D721Med (cell line): ENCODE data around the gene BARX2.

Experiments
- DNase-seq: peaks from one replicate; pipeline ENCODE4 v3.0.0; 2011; ENCODE audit warnings: low spot score; ENCODE audit not compliant: insufficient read length
- FAIRE-seq: peaks from 2 replicates; lab custom pipeline; 2011; peaks lifted over from hg19 to GRCh38; lab: Jason Lieb, UNC
- TF ChIP-seq, protein P1 (sequence below): IDR thresholded peaks from 2 replicates; pipeline ENCODE4 v1.5.1; 2012; ENCODE audit warnings: mild to moderate bottlenecking, control low read depth; ENCODE audit not compliant: insufficient read depth; ENCODE audit errors: missing control alignments

Gene BARX2

DNA sequence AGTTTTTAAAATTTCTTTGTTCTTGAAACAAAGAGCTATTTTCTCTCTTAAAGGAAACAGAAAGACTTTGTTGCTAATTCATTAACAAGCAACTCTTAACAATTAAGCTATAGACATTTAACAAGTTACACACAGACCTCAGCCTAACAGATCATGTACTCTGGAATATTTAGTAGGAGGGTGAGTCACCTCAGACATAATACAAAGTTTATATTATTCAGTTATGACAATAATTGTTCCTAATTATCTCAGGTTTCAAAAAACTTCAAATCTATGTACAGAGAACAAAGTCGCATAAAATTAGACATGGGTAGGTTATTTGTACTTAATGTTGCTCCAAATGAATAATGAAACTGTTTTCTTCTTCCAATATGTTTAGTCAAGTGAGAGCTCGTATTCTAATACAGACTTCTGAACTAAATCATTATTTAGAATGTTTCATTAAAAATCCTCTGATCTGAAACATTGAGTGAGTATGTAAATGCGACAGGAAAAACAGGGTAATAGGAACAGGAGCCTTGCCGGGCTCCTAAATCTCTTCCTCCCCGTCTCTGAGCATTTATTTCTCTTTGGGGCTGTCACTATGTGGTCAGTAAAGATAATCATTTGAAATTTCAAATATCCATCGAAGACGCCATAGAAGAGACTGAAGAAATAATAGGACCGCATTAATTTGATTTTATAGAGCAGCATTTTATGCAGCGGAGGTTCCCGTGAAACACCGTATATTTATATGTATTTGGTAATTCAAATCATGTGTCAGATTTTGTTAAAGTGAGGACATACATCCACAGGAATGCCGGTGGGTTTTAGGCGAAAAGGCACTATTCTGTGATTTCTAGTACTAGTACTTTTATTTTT is 8.7 kb upstream of the BARX2 start:
- FAIRE-seq (no peak), DNase-seq (no peak)
- TF ChIP-seq, protein P1, sequence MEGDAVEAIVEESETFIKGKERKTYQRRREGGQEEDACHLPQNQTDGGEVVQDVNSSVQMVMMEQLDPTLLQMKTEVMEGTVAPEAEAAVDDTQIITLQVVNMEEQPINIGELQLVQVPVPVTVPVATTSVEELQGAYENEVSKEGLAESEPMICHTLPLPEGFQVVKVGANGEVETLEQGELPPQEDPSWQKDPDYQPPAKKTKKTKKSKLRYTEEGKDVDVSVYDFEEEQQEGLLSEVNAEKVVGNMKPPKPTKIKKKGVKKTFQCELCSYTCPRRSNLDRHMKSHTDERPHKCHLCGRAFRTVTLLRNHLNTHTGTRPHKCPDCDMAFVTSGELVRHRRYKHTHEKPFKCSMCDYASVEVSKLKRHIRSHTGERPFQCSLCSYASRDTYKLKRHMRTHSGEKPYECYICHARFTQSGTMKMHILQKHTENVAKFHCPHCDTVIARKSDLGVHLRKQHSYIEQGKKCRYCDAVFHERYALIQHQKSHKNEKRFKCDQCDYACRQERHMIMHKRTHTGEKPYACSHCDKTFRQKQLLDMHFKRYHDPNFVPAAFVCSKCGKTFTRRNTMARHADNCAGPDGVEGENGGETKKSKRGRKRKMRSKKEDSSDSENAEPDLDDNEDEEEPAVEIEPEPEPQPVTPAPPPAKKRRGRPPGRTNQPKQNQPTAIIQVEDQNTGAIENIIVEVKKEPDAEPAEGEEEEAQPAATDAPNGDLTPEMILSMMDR, result no peak

DNA sequence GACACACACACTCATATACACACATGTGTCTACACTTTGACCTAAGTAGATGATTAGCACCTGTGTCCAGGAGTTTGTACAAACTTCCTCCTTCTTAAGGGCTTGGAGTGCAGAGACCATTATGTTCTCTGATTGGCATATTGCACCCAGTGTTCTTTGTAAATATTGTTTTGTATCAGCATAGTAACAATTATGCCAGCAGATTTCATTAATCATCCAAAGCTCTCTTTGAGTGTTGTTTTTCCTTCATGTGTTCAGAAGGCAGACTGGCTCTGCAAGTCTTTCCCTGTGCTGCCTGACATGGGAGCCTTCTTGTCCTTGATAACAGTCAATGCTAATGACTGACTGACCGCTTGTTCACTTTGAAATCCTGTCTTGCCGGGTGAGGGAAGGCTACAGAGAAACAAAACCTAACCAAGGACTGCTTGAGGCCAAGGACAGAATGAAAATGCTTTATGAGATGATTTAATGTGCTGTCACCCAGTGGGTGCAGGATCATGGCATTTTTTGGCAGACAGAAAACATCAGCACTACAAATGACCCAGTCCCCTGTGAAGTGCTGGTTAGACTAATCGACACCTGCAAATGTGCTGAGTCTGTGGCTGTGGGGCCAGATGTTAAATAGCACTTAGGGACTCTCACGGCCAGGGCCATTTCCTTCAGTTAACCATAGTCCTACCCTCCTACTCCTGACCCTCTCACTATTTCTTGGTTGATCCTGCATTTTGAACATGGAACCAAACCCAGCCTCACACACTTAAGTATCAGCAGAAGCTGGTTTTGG is 6.6 kb upstream of the BARX2 start:
- no peak for DNase-seq
- FAIRE-seq, result no peak
- TF ChIP-seq, protein P1, result no peak

DNA sequence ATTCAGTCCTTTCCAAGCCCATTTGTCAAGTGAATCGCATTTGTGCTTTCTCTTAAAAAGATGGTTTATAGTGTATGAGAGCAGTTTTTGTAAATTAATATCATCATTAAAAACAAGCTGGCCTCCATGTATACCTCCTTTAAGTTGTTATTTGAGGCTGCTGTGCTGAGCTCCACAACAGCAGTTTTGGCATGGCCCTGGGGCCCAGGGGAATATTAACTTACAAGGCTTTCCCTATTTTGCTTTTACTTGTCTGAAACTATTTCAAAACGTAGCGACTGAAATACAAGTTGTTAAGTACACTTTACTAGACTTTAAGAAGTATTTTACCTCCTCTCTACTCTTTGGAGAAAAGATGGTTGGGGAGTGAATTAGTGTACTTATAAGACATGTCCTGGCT is 4.9 kb upstream of the BARX2 start:
- FAIRE-seq, result no peak
- TF ChIP-seq, protein P1, result no peak
- no peak for DNase-seq

DNA sequence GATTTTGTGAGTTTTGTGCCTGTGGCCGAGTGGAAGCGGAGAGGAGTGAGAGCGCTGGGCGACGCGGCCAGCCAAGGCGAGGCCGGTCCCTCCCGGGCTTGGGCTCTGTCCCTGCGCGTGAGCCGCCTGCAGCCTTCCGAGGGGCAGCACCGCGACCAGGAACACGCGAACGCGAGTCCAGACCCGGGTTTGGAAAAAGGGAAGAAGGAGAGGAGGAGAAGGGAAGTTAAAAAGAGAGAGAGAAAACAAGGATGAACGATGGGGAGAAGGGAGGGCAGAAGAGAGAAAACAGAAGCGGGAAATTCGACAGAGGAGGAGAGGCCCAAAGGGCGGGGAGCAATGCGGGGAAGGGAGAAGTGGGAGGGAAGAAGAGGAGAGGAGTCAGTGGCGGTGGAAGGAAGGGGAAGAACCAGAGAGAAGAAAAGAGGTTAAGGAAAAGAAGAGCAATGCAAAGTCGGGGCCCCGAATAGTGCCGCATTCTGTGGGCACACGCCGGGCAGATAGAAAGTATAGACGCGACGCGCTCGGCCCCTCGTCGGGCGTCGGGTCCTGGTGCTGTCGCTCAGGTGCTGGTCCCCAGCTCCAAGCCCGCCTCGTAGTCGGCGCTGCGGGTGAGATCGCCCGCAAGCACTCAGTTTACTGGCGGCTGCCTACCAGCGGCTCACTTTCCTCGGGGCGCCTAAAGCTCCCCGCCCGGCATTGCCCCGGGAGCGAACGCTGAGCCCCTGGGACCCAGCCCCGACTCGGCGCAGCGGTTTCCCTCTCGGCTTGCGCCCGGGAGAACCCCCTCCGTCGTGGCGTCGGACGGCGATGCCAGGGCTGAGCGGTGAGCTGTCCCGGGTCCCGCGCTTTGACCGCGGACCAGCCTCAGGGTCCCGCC is 2.8 kb upstream of the BARX2 start:
- FAIRE-seq, result no peak
- TF ChIP-seq, protein P1, result no peak
- peak; percentile 28 for DNase-seq

DNA sequence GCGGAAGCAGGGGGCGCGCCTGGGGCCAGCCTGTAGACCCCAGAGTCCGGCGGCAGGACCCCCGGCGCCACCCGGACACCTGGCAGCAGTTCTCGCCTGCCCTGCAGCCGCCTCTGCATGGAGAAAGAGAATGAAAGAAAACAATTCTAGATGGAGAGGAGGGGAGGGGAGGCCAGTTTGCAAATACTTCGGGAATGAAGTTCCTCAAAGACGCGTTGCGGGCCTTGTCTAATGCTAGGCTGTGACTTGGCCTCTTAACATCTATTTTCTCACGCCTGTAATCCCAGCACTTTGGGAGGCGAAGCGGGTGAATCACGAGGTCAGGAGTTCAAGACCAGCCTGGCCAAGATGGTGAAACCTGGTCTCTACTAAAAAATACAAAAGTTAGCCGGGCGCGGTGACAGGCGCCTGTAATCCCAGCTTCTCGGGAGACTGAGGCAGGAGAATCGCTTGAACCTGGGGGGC is 2.1 kb upstream of the BARX2 start:
- DNase-seq, result peak; percentile 18
- TF ChIP-seq, protein P1, result no peak
- FAIRE-seq, result no peak

DNA sequence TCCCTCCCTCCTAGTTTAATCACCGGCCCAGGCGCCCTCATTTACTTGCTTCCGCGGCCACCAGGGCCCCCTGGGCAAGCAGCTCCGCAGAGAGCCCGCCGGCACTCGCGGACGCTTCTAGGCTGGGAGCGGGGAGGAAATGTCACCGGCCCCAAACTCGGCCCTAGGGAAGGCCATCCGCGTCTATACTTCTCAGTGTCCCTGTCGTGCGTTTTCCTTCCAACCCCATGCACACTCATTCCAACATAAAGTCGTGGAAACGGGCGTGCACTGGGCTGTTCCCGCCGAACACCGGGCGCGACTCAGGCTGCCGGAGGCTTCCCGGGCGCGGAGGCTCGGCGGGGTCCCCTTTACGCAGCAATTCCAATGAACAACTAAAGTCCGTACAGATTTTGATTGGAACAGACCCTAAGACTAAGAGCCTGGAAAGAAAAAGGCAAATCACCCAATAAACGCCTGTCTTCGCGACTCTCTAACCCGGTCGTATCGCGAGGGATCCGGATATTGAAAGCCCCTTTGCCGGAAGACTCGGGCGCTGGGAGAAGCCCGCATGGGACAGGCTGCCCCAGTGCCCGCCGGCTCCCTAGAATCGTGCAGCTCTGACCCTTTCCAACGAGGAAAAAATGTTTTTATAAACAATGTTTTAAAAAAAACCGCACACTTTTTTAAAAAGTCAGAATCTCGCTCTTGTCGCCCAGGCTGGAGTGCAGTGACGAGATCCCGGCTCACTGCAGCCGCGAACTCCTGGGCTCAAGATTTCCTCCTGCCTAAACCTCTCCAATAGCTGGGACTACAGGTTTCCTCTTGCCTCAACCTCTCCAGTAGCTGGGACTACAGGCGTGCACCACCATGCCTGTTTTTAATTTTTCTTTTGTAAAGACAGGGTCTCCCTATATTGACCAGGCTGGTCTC is 1.3 kb upstream of the BARX2 start:
- TF ChIP-seq, protein P1, result no peak
- FAIRE-seq, result no peak
- DNase-seq, result peak; percentile 16
